Neural progenitor cell (in vitro differentiated cells): ENCODE data around the gene UAP1.
"Not testable (repeated sequence)": the region's sequence is repeated elsewhere in the genome, so short reads cannot be mapped to it uniquely, and the experiment has no call there.

Experiments
- EZH2 ChIP-seq: fragments of 200-600 bp; sonication (generic); IDR thresholded peaks from 2 replicates; pipeline ENCODE4 v1.6.1; 2017; ENCODE audit warnings: antibody characterized with exemption, mild to moderate bottlenecking, moderate library complexity
- TF ChIP-seq, protein P1 (sequence below): fragments of 200-600 bp; sonication (generic); IDR thresholded peaks from 2 replicates; pipeline ENCODE4 v1.5.1; 2017; ENCODE audit warnings: antibody characterized with exemption, mild to moderate bottlenecking

- TF ChIP-seq EZH2, result not testable (repeated sequence)
- TF ChIP-seq, protein P1, sequence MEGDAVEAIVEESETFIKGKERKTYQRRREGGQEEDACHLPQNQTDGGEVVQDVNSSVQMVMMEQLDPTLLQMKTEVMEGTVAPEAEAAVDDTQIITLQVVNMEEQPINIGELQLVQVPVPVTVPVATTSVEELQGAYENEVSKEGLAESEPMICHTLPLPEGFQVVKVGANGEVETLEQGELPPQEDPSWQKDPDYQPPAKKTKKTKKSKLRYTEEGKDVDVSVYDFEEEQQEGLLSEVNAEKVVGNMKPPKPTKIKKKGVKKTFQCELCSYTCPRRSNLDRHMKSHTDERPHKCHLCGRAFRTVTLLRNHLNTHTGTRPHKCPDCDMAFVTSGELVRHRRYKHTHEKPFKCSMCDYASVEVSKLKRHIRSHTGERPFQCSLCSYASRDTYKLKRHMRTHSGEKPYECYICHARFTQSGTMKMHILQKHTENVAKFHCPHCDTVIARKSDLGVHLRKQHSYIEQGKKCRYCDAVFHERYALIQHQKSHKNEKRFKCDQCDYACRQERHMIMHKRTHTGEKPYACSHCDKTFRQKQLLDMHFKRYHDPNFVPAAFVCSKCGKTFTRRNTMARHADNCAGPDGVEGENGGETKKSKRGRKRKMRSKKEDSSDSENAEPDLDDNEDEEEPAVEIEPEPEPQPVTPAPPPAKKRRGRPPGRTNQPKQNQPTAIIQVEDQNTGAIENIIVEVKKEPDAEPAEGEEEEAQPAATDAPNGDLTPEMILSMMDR, result not testable (repeated sequence)
Observed at GRCh38 chr1:162603117-162603516, 41.6 kb downstream of the UAP1 start.
